ENCODE measurements around the gene KIAA2012.
"Not testable (repeated sequence)": the region's sequence is repeated elsewhere in the genome, so short reads cannot be mapped to it uniquely, and the experiment has no call there.

Gene KIAA2012

GRCh38 chr2:202201220-202202160 is 128.4 kb downstream of the KIAA2012 start:
- DNase-seq (ENCODE audit: low spot score), result no peak

DNA sequence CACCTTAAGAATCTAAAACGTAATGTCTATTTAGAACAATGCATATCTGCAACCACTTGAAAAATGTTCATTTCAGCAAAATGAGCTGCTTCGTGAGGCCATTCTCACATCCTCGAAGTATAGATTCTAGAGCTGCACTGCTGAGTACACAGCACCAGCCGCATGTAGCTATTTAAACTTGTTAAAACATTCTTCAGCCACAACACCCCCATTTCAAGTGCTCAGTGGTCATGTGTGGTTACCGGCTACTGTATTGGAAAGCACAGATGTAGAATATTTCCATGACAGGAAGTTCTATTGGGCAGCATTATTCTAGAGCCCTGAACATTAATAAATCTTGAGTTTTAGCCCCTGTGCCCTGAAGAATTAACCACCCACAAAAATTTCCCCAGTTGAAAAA is 130.3 kb downstream of the KIAA2012 start:
- DNase-seq (ENCODE audit: low spot score), result no peak

GRCh38 chr2:202204855-202205254 is 131.8 kb downstream of the KIAA2012 start:
- DNase-seq (ENCODE audit: low spot score), result no peak

GRCh38 chr2:202208526-202208925 is 135.5 kb downstream of the KIAA2012 start:
- DNase-seq (ENCODE audit: low spot score), result no peak

GRCh38 chr2:202215179-202215578 is 142.1 kb downstream of the KIAA2012 start:
- DNase-seq (ENCODE audit: low spot score), result no peak

DNA sequence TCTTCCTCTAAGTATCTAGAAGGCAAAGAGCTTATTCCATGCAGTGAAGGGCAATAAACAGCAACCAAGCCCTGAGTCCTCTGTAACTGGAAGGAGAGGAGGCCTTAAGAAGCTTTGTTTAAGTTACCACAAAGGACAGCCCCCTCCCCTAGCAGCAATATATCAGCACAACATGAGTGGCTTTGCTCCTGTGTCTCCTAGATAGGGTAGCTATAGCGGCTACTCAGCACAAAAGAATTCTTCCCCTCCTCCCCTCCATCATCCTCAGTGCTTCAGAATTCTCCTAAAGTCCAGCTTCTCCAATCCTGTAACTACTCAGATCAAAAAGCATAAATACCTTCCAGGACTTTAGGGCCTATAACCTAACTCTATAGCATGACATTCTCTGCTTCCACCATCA is 148.8 kb downstream of the KIAA2012 start:
- peak; percentile 19 for DNase-seq (ENCODE audit: low spot score)

GRCh38 chr2:202237787-202238233 is 164.8 kb downstream of the KIAA2012 start:
- DNase-seq (ENCODE audit: low spot score), result peak; percentile 76

DNA sequence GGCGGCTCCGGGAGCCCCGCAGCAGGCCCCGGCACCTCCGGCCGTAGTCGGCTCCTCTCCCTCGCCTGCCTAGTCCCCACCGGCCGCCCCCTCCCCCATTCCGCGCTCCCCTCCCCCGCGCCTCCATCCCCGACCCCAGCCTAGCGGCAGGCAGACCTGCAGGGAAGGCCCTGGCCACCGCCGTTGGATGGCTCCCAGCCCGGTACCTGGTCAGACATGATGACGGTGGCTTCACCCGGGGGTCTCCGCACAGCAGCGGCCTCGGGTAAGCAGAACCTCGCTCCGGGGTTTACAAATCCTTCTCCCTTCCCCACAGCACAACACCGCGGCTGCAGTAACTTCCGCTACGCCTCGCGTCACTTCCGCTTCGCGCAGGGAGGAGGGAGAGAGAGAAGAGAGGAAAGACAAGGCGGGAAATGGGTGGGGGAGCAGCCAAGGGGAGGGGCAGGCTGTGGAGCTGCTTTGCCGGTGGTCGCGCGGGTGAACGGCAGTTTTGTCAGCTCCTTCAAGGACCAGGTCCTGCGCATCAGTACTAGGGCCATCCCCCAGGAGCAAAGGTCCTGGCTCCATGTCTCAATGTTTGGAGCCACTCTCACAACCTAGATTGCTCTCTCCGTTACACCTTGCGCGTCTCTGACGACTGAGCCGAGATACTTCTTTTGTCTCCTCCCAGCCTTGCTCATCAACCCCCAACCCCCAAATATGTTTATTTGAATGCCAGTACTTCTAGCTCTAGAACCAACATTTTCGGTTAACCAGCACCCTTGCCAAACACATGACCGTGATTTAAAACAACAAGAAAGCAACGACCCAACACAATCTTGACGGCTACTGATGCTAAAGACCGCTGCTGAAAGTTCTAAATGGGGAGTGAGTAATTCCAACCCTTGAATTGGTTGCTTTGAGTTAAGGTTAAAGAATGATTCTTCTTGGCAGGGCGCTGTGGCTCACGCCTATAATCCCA is 165.5 kb downstream of the KIAA2012 start, which contains the start of gene SUMO1:
TSS of gene SUMO1 (minus strand) at position 364 of the 964 bp plus-strand sequence. CDS start at position 218, 146 bp downstream.
- peak; percentile 94 for DNase-seq (ENCODE audit: low spot score)

DNA sequence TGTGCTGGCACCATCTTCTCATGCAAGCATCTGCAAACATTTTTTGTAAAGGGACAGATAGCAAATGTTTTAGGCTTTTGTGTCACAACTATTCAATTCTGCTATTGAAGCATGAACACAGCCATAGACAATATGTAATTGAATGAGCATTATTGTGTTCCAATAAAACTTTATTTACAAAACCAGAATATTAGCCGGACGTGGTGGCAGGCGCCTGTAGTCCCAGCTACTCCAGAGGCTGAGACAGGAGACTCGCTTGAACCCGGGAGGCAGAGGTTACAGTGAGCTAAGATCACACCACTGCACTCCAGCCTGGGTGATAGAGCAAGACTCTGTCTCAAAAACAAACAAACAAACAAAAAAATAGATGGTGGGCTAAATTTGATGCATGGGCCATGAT is 174.7 kb downstream of the KIAA2012 start:
- not testable (repeated sequence) for DNase-seq (ENCODE audit: low spot score)

- DNase-seq (ENCODE audit: low spot score), result no peak
Observed at GRCh38 chr2:202249521-202250253, 176.6 kb downstream of the KIAA2012 start.

DNA sequence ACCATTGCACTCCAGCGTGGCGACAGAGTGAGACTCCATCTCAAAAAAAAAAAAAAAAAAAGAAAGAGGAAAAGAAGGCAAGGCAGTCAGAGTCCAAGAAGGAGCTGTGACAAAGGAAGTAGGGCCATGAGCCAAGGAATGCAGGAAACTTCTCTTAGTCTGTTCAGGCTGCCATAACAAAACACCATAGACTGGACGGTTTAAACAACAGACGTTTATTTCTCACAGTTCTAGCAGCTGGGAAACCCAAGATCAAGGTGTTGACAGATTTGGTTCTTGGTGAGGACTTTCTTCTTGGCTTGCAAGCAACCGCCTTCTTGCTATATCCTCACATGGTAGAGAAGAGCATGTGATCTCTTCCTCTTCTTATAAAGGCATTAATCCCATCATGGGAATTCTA is 178.4 kb downstream of the KIAA2012 start:
- DNase-seq (ENCODE audit: low spot score), result no peak
